NCI-H460 (cell line): Measurements from ENCODE around the gene IFNG. TPM values are rescaled to one million over a fixed set of nuclear protein-coding genes. Genes with fewer than 3 reads are reported as not detected.

Experiments used
- DNase-seq: peaks from one replicate; pipeline ENCODE4 v3.0.0-alpha.2; 2016; ENCODE audit warnings: low read depth; ENCODE audit errors: extremely low read depth
- total RNA-seq: library from RNA; depleted of rRNA; stranded (reverse); fragments of >200 nt; shearing (Covaris generic); gene quantifications from 2 replicates; pipeline ENCODE4 v1.2.3, GENCODE V29; 2014; rRNA removed

IFNG gene
- total RNA-seq, 1 experiment from 2014 or later: not detected

DNA sequence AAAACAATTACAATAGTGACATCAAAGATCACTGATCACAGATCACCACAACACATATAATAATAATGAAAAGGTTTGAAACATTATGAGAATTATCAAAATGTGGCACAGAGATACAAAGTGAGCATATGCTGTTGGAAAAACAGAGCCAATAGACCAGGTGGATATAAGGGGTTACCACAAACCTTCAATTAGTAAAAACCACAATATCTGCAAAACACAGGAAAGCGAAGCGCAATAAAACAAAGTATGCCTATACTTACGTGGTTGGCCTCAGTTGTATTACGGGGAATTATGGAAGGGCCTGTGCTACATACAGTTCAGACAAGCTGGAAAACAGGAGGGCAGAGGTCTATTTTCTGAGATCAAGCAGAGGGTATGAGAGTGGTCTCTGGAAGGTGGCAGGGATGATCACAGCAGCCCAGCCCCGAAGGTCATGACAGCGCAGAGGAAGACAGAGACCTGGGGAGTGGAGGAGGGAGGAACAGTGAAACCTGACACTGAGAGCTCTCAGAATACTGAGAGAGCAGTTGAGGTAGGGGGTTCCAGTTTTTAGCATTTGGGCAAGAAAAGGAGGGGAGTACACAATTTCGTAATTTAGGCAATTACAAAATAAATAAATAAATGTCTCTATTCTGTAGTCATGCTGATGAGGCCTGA is 41.3 kb downstream of the IFNG start:
- no peak for DNase-seq

DNA sequence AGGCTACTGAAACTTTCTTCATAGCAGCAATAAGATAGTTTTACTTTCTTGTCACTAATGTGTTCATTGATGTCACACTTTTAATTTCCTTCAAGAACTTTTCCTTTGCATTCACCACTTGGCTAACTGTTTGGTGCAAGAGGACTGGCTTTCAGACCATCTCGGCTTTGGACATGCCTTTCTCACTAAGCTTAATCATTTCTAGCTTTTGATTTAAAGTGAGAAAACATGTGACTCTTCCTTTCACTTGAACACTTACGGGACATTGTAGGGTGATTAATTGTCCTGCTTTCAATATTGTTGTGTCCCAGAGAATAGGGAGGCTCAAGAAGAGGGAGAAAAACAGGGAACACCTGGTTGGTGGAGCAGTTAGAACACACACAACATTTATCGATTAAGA is 41.9 kb downstream of the IFNG start:
- no peak for DNase-seq

DNA sequence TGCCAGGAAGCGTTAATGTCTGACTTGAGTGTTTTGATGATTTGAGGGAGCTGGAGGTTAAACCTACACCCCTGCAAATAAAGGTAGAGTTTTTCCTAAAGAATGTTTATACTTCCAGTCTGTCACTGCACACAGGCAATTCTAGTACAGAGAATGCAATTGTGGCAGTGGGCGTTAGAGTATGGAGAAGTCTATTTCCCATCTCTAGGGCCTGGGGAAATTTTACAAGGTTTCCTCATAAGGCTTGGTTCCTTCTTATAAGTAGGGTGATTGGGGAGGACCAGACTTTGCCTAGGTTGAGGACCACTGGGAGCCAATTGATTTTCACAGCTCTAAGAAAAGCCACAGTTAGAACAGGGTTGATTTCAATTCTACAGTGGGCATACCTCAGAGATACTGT is 44.3 kb downstream of the IFNG start:
- DNase-seq: no peak

DNA sequence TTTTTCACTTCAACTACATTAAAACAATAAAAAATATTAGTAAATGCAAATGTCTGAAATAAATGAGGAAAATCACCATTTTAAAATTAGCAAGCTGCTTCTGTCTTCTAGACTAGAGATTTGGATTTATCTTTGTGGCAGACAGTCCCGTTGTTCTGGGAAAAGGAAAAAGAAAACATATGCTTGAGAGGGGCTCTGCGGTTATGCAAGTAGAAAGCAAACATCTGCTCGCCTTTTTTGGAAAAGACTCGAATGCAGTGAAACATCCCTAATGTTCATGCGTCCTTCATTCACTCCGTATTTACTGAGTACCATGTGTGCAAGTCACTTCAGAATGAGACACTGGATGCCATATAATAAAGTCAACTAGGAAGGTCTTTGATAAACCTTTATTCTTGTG is 44.9 kb downstream of the IFNG start:
- no peak for DNase-seq

DNA sequence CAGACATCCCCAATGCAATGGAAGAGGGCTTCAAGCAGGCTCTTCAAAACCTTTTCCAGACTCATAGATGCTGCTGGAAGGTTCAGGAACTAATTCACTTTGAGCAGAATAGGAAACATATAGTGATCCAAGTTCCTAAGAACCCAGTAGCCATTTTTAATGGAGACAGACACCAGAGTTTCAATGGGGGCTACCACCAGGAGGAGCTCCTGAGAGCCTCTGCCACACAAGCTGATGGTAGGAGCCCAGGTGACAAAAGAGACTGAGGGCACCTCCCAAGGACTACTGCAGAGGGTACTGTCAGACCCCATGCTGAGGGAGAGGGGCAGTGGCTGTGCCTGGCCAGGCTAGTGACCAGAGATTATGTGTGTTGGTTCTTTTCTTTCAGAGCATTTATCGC is 45.9 kb downstream of the IFNG start:
- DNase-seq: no peak

DNA sequence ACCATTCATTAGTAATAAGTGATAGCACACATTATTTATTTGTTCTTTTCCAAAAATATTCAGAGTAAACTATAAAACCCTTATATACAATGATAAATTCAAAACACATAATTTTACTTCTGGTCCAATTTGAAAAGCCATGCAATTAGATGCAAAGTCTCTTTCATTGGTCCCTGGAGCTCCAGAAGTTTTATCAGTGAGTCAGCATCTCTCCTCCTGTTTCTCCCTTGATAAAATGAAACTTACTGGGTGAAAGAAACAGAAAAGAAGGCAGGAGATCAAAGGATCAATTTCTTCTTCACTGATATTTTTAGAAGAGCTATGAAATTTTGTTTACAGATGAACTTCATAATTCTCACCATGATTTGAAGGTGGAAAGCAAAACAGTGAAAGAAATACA is 47.5 kb downstream of the IFNG start:
- no peak for DNase-seq

DNA sequence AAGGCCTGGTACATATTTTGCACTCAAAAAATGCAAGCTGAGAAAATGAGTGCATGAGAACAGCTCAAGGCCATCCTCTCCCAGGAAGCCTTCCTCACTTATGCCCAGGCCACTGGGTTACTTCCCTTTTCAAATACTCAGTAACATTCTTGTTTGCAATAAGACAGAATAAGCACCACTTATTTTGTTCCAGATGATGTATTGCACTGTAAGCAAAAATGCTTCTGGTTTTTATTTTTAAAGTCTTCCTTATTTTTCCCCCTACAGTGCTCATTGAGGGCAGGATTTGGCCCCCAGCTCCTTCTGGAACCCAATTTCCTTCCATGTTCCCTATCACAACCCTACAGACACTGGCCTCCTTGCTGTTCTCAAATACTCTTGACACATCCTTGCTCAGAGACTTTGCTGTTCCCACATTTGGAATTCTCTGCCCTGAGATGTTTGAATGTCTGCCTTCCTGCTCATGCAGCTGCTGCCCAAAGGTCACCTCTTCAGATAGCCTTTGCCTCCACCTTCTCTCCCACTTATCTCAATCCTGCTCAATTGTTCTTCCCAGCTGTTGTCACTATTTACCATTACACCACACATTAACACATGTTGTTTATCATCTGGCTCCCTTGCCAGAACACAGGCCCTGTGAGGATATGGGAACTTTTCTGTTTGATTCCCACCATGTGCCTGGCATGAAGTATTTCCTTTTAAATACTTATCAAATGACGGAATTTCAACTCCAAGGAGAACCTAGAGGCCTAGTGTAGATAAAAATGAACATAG is 49.9 kb downstream of the IFNG start:
- DNase-seq: no peak

DNA sequence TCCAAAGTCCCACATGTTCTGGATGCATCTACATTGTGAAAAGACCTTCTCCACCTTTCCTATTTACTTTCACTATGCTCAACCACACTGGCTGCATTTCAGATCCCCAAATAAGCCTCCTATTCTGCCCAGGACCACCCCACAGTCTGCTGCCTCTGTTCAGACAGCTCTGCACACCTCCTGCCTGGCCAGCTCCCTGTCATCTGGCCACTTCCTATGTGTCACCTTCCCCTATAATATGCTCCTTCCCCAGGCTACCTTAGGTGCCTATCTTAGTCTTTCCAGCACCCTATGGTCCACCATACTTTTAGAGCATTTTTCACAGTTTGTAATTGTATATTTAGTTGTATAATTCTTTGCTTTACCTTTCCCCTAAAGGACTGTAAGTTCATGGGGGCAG is 50.5 kb downstream of the IFNG start:
- DNase-seq: no peak

DNA sequence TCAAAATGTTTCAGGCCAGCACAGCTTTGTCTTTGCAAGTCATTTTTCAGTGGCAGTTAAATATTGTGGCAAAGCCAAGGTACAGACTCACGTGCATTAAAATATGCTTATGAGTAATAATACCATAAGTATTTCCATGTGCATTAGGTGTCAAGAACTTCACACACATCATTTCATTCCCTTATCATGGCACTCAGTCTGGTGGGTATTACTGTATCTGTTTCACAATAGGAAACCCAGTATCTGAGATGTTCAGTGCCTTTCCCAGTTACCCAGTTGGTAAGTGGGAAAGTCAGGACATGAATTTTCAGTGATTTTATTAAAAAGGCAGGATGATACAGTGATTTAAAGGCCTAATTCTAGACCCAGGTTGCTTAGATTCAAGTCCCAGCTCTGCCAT is 52.9 kb downstream of the IFNG start:
- DNase-seq: no peak

DNA sequence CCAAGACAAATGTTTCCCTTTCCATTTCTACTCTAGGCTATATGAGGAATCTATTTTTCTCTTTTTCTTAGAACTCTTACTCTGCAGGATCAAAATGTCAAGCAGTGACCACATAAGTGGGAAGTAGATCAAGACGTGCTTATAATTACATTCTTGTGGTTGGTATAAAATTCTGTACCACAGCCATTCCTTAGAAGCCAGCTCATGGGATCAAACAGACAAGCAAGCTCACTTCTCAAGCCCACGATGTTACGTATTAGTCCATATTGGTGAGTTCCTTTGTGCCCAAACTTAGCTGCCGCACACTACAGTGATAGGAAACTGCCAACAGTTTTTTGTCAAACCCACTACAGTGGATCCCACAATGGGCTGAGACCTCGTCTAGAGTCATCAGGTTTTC is 53.4 kb downstream of the IFNG start:
- DNase-seq: no peak

Other genes with a start within 250 kb of the IFNG start
- not detected in 2 replicates for gene IFNG-AS1, start 170.3 kb downstream of the IFNG start, total RNA-seq
- not detected in 2 replicates for gene IL26, start 66.1 kb upstream of the IFNG start, total RNA-seq
- gene IL22, start 93.9 kb upstream of the IFNG start, total RNA-seq: not detected in 2 replicates
- gene MDM1, start 172.6 kb upstream of the IFNG start, total RNA-seq: 15.0 and 16.9 TPM in 2 replicates